NCI-H774 (cell line): ENCODE data around the gene ITGB4.
A peak's percentile ranks its signal among the peaks of the same experiment; 100 is the strongest.
"Not testable (repeated sequence)": the region's sequence is repeated elsewhere in the genome, so short reads cannot be mapped to it uniquely, and the experiment has no call there.

Experiments
- DNase-seq: peaks from one replicate; lab custom pipeline; 2025; lab: John Stamatoyannopoulos, UW

Gene ITGB4

GRCh38 chr17:75771334-75772281, 50.3 kb downstream of the ITGB4 start:
- no peak for DNase-seq

GRCh38 chr17:75773121-75773807, 52.0 kb downstream of the ITGB4 start:
- DNase-seq, result no peak

GRCh38 chr17:75773808-75774470, 52.7 kb downstream of the ITGB4 start:
- DNase-seq, result no peak

- DNase-seq, result no peak
These were observed 53.3 kb downstream of the ITGB4 start for GRCh38 chr17:75774471-75774990.

- DNase-seq, result no peak
These were observed 53.9 kb downstream of the ITGB4 start for GRCh38 chr17:75774991-75775668.

- DNase-seq, result no peak
These were observed 55.4 kb downstream of the ITGB4 start for GRCh38 chr17:75776386-75777295.

DNA sequence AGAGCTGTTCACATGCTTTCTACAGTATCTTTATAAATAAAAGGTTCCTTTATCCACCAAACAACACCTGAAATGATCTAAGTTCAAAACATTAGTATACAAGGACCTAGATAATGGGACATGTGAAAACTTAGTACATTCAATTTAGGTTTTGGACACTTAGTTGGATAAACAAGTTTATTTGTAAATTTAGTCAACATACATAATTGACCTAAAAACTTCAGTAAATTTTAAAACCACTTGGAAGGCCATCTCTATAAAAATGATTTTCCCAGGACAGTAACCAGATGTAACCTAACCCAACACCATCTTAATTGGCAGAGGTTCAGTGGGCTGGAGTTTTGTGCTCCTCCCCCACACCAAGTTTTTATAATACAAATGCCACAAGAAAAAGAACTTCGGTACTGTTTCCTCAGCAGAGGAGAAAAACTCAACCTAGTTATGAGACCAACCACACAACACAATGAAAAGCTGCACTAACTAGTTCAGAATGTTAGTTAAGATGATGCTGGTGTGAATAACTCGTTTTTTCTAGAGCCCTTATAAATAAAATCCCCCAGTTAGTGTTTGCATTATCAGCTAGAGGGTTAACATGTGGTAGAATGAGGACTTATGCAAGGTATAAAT, 56.1 kb downstream of the ITGB4 start:
- no peak for DNase-seq

- DNase-seq, result not testable (repeated sequence)
These were observed 57.0 kb downstream of the ITGB4 start for GRCh38 chr17:75778066-75778860.

DNA sequence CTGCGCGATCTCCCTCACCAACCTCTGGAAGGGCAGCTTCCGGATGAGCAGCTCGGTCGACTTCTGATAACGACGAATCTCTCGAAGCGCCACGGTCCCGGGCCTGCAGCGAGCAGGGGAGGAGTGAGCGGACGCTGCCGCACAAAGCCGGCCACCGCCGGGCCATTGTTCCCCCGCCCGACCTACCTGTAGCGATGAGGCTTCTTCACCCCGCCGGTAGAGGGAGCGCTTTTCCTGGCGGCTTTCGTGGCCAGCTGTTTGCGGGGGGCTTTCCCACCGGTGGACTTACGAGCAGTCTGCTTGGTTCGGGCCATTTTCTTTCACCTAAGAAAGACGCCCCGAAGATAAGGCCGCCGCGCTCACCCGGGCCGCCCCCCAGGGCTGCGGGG, 57.6 kb downstream of the ITGB4 start:
- peak; percentile 76 for DNase-seq

- peak; percentile 100 for DNase-seq
These were observed 58.2 kb downstream of the ITGB4 start for GRCh38 chr17:75779250-75779986.

DNA sequence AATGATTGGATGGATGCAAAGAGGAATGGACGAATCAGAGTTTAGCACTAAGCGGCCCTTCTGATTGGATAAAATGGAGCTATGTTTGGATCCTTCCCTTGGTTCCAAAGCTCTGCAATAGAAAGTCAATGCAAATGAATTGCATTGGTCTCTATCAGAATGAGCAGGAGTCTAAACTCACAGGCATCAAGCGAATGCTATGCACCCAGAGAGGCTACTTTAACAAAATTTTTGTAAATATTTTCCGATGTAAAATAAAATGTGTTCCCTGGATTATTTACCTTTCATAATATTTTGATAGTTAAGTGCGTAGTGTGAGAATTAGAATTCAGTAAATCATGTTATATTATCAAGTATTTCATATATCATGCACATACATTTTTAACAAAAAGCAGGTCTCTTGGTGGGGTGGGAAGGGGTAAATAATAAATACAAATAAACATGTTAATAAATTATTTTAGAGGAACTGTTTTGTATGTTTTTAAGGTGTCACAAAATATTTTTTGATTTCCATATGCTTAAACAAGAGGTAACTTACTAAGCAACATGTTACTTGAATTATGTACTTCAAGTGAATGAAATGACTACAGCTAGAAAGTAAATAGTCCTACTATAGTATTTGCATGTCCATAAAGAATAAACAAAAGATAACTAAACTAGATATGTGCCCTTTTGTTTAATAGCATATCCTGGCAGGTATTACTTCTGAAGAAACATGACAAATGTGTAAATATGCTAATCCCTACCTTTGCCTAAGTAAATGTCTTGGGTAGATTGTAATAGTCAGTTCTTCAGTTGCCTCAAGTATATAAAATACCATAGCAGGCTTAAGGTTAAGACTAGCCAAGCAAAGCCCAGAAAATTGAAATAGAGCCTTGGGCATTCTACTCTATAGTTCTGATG, 59.0 kb downstream of the ITGB4 start:
- no peak for DNase-seq

GRCh38 chr17:75783069-75783783, 62.0 kb downstream of the ITGB4 start:
- peak; percentile 61 for DNase-seq

- DNase-seq, result peak; percentile 68
These were observed 62.7 kb downstream of the ITGB4 start for GRCh38 chr17:75783803-75784472.

DNA sequence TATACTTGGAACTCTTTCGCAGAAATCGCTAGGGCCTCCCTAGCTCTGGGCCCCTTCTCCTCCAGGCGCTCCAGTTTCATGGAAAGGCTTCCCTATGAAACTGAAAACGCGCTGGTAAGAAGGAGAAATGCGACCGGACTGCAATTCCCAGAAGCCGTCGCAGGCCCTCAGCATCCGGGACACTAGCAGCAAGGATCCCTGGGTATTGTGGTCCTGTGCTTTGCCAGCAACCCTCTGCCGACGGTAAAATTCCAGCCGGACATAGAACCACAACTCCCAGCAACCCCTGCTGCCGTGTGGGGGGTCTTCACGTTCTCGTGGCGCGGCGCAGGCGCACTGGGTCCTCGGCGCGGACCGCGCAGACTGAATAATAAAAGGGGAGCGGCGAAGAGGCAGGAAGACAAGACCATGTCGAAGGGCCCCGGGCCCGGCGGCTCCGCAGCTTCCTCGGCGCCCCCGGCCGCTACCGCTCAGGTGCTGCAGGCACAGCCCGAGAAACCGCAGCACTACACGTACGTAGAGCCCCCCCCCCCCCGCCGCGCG, 63.3 kb downstream of the ITGB4 start, which contains the start of gene UNK:
Gene UNK (plus strand): TSS at position 334 of the 543 bp plus-strand sequence. CDS start 75 bp downstream, at position 409.
- DNase-seq, result peak; percentile 100

- peak; percentile 97 for DNase-seq
These were observed 64.0 kb downstream of the ITGB4 start for GRCh38 chr17:75785016-75785890.
